HepG2 (cell line): ENCODE measurements around the gene LRRTM2.

Experiments used
- CTCF ChIP-seq: sonication (generic); formaldehyde crosslinking; IDR thresholded peaks from 2 replicates; pipeline ENCODE4 v1.5.0; 2020; ENCODE audit warnings: mild to moderate bottlenecking, missing genetic modification reagents, moderate library complexity
- EP300 ChIP-seq, 3 experiments: sonication (generic) in 1 of 3; formaldehyde crosslinking in 1 of 3; IDR thresholded peaks; 2 replicates each; pipeline versions ENCODE4 v1.5.1 to v1.6.1; 2011 to 2020; ENCODE audit warnings: low read depth in 2 of 3, low read length in 2 of 3, borderline replicate concordance in 1 of 3, improper control_type of control experiment in 1 of 3, mild to moderate bottlenecking in 1 of 3, missing genetic modification reagents in 1 of 3, moderate library complexity in 1 of 3
- KDM5B ChIP-seq: sonication (generic); formaldehyde crosslinking; IDR thresholded peaks from 2 replicates; pipeline ENCODE4 v1.4.0; 2020; ENCODE audit warnings: missing genetic modification reagents, mild to moderate bottlenecking, borderline replicate concordance
- MATR3 ChIP-seq: sonication (generic); formaldehyde crosslinking; IDR thresholded peaks from 2 replicates; pipeline ENCODE4 v1.4.0; 2020; ENCODE audit warnings: missing genetic modification reagents
- TCF7 ChIP-seq: sonication (generic); IDR thresholded peaks from 2 replicates; pipeline ENCODE4 v1.6.1; 2016; ENCODE audit warnings: antibody characterized with exemption, low read depth
- TF ChIP-seq, protein P1 (sequence below), 2 experiments: IDR thresholded peaks; 2 replicates each; pipeline ENCODE4 v1.6.1; 2011 to 2012; ENCODE audit warnings: low read length in 2 of 2, borderline replicate concordance in 1 of 2, low read depth in 1 of 2, mild to moderate bottlenecking in 1 of 2, moderate library complexity in 1 of 2
- TF ChIP-seq, protein P2 (sequence below): sonication (generic); formaldehyde crosslinking; IDR thresholded peaks from 2 replicates; pipeline ENCODE4 v1.8.1; 2023; ENCODE audit warnings: mild to moderate bottlenecking, missing genetic modification reagents

DNA sequence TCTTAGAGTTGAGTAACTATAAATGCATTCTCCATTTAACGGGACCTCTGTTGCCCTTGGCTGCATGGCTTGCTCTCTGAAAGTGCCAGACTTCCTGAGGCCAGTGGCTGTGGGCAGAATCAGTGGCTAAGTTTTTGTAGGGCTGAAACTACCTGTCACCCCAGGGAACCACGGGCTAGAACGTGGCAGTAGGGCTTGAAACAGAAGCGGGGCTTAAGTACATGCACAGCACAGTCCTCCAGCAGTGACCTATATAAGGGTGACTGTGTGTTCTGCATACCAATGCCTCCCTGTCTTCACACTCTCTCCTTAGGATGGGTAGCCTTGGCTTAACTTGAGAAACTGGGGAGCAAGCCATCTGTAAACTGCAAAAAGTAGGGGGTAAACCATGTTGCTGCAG lies 43.6 kb upstream of the LRRTM2 start:
- TF ChIP-seq MATR3 (CRISPR knock-in tag), result no peak
- no peak for TF ChIP-seq CTCF (CRISPR knock-in tag)
- TF ChIP-seq EP300 (IDR thresholded peaks at IDR 0.05; ENCODE audit: low read depth in 2 of 2, low read length in 2 of 2), result no peak
- TF ChIP-seq EP300 (CRISPR knock-in tag; IDR thresholded peaks at IDR 0.05; ENCODE audit: borderline replicate concordance), result no peak
- TF ChIP-seq, protein P1, sequence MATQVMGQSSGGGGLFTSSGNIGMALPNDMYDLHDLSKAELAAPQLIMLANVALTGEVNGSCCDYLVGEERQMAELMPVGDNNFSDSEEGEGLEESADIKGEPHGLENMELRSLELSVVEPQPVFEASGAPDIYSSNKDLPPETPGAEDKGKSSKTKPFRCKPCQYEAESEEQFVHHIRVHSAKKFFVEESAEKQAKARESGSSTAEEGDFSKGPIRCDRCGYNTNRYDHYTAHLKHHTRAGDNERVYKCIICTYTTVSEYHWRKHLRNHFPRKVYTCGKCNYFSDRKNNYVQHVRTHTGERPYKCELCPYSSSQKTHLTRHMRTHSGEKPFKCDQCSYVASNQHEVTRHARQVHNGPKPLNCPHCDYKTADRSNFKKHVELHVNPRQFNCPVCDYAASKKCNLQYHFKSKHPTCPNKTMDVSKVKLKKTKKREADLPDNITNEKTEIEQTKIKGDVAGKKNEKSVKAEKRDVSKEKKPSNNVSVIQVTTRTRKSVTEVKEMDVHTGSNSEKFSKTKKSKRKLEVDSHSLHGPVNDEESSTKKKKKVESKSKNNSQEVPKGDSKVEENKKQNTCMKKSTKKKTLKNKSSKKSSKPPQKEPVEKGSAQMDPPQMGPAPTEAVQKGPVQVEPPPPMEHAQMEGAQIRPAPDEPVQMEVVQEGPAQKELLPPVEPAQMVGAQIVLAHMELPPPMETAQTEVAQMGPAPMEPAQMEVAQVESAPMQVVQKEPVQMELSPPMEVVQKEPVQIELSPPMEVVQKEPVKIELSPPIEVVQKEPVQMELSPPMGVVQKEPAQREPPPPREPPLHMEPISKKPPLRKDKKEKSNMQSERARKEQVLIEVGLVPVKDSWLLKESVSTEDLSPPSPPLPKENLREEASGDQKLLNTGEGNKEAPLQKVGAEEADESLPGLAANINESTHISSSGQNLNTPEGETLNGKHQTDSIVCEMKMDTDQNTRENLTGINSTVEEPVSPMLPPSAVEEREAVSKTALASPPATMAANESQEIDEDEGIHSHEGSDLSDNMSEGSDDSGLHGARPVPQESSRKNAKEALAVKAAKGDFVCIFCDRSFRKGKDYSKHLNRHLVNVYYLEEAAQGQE (IDR thresholded peaks at IDR 0.05; ENCODE audit: borderline replicate concordance in 1 of 2, low read depth in 1 of 2, low read length in 2 of 2), result no peak
- TF ChIP-seq KDM5B (CRISPR knock-in tag), result no peak
- TF ChIP-seq, protein P2, sequence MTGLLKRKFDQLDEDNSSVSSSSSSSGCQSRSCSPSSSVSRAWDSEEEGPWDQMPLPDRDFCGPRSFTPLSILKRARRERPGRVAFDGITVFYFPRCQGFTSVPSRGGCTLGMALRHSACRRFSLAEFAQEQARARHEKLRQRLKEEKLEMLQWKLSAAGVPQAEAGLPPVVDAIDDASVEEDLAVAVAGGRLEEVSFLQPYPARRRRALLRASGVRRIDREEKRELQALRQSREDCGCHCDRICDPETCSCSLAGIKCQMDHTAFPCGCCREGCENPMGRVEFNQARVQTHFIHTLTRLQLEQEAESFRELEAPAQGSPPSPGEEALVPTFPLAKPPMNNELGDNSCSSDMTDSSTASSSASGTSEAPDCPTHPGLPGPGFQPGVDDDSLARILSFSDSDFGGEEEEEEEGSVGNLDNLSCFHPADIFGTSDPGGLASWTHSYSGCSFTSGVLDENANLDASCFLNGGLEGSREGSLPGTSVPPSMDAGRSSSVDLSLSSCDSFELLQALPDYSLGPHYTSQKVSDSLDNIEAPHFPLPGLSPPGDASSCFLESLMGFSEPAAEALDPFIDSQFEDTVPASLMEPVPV, result no peak
- TF ChIP-seq TCF7, result no peak
